GM21737 (cell line): ENCODE measurements around the gene CDIP1.
"Not testable (repeated sequence)": the region's sequence is repeated elsewhere in the genome, so short reads cannot be mapped to it uniquely, and the experiment has no call there.

ENCODE experiments used
- ATAC-seq: cut with Tn5 transposase; IDR thresholded peaks from one replicate; pipeline ENCODE4 v1.9.1; 2021; ENCODE audit warnings: mild to moderate bottlenecking, moderate library complexity; ENCODE audit not compliant: unreplicated experiment

The CDIP1 gene

DNA sequence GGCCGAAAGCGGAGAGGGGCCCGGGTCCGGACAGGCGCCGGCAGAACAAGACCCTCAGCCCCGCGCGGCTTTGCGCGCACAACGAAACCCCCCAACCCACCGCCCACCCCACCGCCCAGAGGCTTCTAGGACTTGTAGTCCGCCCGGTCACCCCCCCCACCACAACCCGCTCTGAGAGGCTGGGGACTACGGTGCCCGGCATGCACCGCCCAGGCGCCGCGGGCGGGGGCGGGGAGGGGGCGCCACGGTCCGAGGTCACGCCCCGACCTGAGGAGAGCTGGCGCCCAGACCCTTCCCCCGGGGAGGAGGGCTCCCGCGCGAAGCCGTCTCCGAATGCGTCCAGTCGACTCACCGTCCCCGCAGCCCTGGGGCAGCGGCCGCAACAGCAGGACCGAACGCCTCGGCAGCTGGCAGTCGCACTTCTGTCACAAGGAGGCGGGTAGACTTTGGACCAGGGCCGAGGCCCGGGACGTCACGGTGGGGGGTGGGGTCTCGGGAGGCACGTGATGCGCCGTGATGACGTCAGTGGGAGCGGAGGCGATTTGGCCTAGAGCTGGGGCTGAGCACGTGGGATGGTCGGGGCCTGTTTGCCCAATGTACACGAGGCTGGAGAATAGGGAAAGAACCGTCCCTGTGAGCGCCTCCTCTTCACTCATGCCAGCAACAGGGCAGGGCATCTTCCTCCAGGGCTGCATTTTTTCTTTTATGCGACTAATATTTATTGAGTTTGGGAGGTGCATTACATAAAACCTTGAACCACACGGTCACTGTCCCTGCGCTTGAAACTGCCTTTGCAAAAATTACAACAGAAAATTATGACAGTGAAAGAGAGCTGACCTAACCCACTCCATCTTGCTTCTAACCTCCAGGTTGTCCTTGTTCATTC is at the start of gene CDIP1:
CDIP1 (minus strand) TSS at position 424 of the 886 bp plus-strand sequence. CDS start 24,643 bp downstream, outside the sequence.
- peak; percentile 62 for ATAC-seq

GRCh38 chr16:4586291-4586690 is 47.7 kb upstream of the CDIP1 start:
- ATAC-seq, result no peak

DNA sequence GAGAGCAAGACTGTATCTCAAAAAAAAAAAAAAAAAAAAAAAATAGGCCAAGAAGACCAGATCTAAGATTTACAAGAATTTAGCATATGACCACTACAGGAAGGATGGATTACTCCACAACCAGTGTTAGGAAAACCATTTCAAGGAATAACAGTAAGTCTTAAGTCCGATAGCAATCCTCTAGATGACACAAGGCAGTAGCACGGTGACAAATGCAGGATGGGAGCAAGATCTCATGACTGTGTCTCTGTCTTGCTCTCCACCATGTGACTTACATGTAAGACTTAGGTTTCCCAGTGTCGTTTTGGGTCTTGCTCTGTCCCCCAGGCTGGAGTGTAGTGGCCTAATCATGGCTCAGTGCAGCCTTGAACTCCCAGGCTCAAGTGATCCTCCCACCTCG is 45.3 kb upstream of the CDIP1 start:
- no peak for ATAC-seq

DNA sequence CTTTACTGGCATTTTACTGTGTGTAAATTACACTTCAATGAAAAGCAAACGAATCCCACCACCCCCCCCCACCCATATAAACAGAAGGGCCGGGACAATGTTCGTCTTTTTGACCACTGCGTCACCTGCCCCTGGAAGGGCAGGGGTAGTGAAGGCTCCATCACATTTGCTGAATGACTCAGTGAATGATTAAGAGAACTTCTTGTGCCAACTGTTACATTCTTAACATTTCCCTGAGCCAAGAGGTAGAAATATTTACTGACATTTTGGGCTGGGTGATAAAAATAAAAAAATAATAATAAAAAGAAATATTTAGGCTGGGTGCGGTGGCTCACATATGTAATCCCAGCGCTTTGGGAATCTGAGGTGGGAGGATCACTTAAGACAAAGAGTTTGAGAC is 41.7 kb upstream of the CDIP1 start:
- no peak for ATAC-seq

- ATAC-seq, result no peak
Measured at GRCh38 chr16:4578961-4579530, 40.5 kb upstream of the CDIP1 start.

GRCh38 chr16:4576008-4576407 is 37.4 kb upstream of the CDIP1 start:
- ATAC-seq, result no peak

GRCh38 chr16:4574919-4575705 is 36.5 kb upstream of the CDIP1 start:
- no peak for ATAC-seq

DNA sequence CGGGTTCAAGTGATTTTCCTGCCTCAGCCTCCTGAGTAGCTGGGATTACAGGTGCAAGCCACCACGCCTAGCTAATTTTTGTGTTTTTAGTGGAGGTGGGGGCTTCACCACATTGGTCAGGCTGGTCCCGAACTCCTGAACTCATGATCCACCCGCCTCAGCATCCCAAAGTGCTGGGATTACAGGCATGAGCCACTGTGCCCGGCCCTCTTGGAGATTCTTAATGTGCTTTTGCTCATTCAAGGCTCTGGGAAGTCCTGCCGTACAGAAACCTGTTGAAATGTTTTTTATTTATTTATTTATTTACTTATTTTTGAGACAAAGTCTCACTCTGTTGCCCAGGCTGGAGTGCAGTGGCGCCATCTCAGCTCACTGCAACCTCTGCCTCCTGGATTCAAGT is 35.4 kb upstream of the CDIP1 start:
- not testable (repeated sequence) for ATAC-seq

GRCh38 chr16:4572715-4573114 is 34.1 kb upstream of the CDIP1 start:
- no peak for ATAC-seq

DNA sequence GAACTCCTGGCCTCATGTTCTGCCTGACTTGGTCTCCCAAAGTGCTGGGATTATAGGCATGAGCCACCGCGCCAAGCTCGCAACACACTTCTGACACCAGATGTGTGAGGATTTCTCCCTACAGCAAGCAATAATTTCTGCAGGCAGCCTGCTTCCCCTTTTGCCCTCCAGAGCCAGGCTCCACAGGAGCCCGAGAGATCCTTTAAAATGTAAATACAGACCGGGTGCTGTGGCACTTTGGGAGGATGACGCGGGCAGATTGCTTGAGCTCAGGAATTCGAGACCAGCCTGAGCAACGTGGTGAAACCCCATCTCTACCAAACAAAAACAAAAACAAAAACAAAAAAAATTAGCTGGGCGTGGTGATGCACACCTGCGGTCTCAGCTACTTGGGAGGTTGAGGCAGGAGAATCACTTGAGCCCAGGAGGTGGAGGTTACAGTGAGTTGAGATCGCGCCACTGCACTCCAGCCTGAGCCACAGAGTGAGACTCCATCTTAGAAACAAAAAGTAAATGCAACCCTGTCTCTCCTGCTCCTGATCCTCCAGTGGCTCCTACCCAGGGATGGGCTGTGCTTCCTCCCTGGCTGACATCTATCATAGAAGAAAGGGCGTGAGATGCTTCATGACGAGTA is 32.2 kb upstream of the CDIP1 start:
- ATAC-seq, result no peak

DNA sequence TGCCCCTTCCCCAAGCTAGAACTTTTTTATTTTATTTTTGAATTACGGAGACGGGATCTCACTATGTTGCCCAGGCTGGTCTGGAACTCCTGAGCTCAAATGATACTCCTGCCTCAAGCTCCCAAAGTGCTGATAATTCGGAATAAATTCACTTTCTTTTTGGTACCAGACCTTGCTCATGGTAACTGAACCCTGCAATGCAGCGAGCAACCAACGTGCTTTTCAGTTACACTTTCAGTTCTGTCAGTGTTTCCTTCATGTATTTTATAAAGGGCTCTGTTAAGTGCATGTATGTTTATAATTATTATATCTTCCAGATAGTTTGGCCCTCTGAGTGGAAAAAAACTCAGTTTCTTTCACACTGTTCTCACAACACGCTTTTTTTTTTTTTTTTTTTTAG is 31.5 kb upstream of the CDIP1 start:
- no peak for ATAC-seq

- ATAC-seq, result no peak
Measured at GRCh38 chr16:4566144-4566543, 27.6 kb upstream of the CDIP1 start.

- ATAC-seq, result no peak
Measured at GRCh38 chr16:4564661-4565267, 26.2 kb upstream of the CDIP1 start.

DNA sequence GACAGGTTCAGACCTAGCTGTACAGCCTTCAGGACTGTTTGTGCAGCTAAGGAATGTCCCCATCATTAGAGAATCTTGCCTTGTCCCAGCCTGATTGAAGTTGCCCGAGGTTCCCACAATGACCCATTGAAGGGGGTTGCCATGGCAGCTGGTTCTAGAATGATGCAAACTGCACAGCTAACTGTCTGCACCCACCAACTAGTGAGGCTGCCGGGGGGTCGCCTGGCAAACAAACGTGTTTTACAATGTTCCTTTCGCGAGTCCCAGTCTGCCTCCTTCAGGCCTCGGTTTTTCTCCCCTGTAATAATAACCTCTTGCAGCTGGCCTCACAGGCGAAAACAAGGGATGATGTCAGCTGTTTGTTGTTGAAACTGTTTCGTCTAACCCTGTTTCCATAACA is 23.0 kb upstream of the CDIP1 start:
- no peak for ATAC-seq

DNA sequence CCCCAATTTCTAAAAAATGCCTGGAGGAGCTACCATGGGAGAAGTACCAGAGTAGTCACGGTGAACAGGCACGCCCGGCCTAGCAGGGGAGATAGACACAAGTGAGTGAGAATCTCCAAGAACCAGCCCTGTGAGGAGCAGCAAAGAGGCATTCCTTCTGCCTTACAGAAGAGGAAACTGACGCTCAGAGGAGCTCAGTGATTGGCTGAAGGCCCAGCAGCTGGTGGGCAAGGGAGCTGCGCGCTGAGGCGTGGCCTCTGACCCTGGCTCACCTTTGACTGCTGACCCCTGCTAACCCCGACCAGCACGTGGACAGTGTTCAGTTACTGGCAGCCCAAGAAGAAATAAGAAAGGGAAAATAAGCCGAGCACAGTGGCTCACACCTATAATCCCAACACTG is 19.4 kb upstream of the CDIP1 start:
- ATAC-seq, result no peak

DNA sequence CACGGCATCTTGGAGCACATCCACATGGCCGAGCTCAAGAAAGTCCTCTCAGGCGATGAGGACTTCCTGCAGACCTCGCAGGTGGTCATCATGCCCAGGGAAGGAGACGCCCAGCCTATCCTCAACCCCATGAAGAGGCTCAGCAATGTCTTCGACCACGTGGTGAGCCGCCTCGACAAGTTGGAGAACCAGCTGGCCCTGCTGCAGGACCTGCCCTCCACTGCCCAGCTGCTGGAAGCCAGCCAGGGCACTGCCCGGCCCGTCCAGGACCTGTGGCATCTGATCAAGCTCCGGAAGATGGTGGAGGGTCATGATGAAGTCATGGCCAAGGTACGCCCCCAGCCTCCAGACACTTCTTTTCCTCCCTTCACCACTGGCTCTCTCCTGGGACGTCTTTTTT is 18.0 kb upstream of the CDIP1 start:
- no peak for ATAC-seq

DNA sequence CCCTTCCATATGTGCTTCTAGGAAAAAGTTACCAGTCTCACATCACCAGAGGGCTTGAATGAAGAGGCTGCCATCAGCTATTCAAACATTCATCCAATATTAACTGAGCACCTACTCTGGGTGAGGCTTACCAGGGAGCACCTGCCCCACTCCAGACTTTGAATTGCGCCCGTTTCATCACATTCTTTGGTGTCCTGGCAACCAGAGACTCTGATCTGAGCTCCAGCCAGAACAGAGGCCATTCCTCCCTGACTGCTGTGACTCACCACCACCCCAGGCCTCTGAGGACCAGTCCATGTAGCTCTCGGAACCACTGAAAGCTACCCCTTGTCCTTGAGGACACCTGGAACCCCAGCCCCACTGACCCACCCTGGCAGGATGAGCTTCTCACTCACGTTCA is 17.5 kb upstream of the CDIP1 start, which contains the start of gene C16orf96:
C16orf96 (plus strand) TSS at position 229 of the 400 bp plus-strand sequence; CDS start at position 379, 150 bp downstream.
- ATAC-seq, result no peak

DNA sequence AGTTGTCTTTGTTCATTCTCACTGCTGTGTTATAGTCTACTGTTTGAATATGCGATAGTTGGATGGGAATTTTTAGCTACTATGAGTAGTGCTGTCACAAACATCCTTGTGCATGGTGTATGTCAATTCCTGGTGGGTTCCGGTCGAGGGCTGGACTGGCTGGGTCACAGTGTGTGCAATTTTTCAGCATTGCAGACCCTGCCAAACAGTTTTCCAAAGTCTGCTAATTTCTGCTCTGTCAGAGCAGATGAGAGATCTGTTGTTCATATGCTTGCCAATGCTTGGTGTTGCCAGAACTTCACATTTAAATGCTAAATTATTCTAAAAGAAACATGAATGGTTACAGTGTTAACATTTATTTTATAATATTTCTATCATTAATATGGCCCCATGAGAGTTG is 14.0 kb upstream of the CDIP1 start:
- no peak for ATAC-seq

GRCh38 chr16:4550591-4550990 is 12.0 kb upstream of the CDIP1 start:
- ATAC-seq, result no peak

DNA sequence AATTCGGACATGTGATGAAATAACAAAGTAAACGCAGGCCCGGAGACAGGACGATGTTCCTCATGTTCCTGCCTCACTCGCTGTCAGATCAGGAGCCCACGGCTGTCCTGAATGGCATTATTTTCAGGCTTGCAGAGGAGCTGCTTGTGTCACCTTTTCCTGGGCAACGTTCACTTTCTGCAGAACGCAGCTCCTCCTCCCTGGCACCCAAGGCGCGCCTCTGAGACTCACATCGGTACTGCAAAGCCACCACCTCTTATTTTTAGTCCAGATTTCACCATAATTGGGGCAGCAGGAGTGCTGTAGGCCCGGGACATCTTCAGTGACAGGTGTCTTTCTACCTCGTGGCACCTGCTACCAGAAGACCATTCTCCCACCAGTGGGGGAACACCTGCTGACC is 9.6 kb upstream of the CDIP1 start:
- no peak for ATAC-seq

DNA sequence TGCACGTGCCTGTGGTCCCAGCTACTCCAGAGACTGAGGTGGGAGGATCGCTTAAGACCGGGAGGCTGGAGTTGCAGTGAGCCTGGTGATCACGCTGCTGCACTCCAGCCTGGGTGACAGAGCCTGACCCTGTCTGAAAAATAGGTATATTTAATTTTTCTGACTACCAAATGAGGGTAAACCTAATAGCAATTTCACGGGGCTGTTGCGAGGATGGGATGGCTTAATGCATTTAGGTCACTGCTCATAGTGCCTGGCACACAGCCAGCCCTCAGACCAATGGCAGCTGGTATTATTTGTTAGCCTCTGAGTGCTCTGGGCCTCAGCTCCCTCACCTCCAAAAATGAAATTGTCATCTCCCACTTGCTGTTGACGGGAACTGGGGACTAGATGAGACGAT is 5.9 kb upstream of the CDIP1 start:
- no peak for ATAC-seq
